ENCODE results near the gene GRID2.

The GRID2 gene

GRCh38 chr4:93187892-93188291 lies 884.1 kb downstream of the GRID2 start:
- no peak overlapping the region for H3K9ac ChIP-seq (ENCODE audit: low read length)
- no peaks in the 10 kb centered on the region for H3K9me3 ChIP-seq (ENCODE audit: control insufficient read depth, low read length)
- DNase-seq (ENCODE audit: low read depth), result no peak
- no peak overlapping the region for H3K4me3 ChIP-seq (ENCODE audit: low read length)
- H3K4me1 ChIP-seq (ENCODE audit: control insufficient read depth, insufficient read depth, low read length), result no peaks in the 10 kb centered on the region
- no peaks in the 10 kb centered on the region for H3K27me3 ChIP-seq (replicated peaks; ENCODE audit: control insufficient read depth, insufficient read depth, low read length)
- no peaks in the 10 kb centered on the region for H3K36me3 ChIP-seq (ENCODE audit: control insufficient read depth, insufficient read depth, low read length, severe bottlenecking)

DNA sequence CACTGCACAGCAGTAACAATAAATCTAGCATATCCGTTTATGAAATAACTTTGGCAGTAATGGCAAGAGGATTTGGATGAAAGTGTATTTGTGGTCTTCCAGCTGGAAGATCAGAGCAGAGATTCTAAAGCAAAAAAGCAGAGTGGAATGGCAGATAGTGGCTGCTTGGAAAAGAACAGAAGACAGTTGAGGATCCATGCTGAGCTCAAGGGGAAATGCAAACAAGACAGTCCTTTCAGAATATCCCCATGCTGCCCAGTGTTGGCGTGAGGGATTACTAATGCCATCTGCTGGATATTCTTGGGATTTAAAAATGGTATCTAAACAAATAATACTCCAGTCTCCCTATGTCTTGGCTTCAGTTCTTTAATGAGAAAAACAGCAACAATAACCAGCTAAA lies 895.7 kb downstream of the GRID2 start:
- peaks cover 3% of the 10 kb centered on the region for H3K4me1 ChIP-seq (ENCODE audit: control insufficient read depth, insufficient read depth, low read length)
- DNase-seq (ENCODE audit: low read depth), result peak; percentile 75
- H3K9me3 ChIP-seq (ENCODE audit: control insufficient read depth, low read length), result no peaks in the 10 kb centered on the region
- H3K36me3 ChIP-seq (ENCODE audit: control insufficient read depth, insufficient read depth, low read length, severe bottlenecking), result no peaks in the 10 kb centered on the region
- peaks cover 4% of the 10 kb centered on the region for H3K27me3 ChIP-seq (replicated peaks; ENCODE audit: control insufficient read depth, insufficient read depth, low read length)
- no peak overlapping the region for H3K4me3 ChIP-seq (ENCODE audit: low read length)
- no peak overlapping the region for H3K9ac ChIP-seq (ENCODE audit: low read length)

DNA sequence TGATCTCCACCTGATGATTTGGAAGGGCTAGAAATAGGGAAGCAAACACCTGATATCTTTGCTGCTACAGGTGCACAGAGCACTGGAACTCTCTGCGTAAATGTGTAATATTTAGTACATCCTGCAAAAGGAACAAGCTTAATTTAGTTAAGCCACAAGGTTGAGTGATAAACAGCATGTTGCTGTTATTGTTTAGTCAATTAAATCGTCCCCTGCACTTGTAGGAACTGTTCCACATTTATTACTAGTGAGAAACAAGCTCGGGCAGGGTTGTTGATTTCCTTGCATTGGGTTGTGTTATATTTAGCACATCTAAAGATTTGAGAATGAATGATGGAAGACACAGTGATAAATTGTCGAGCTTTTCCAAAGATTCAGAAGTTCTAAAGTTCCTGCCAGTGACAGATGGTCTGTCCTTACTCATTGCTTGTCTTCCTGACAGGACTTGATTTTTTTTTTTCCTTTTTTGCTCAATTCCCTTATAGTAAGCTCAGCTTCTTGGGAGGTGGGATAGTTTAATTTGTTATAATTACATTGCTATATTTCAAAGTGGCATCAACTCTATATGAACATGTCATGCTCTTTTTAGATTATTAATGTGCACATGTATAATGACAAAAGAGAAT lies 897.8 kb downstream of the GRID2 start:
- Histone ChIP-seq H3K4me3 (ENCODE audit: low read length) (no peak overlapping the region), H3K36me3 (ENCODE audit: control insufficient read depth, insufficient read depth, low read length, severe bottlenecking) (no peaks in the 10 kb centered on the region), H3K9me3 (ENCODE audit: control insufficient read depth, low read length) (no peaks in the 10 kb centered on the region), H3K9ac (ENCODE audit: low read length) (no peak overlapping the region), H3K27me3 (replicated peaks; ENCODE audit: control insufficient read depth, insufficient read depth, low read length) (peaks cover 4% of the 10 kb centered on the region), H3K4me1 (ENCODE audit: control insufficient read depth, insufficient read depth, low read length) (peaks cover 3% of the 10 kb centered on the region)
- DNase-seq (ENCODE audit: low read depth), result no peak

- DNase-seq (ENCODE audit: low read depth), result no peak
- H3K9ac ChIP-seq (ENCODE audit: low read length), result no peak overlapping the region
- peaks cover 3% of the 10 kb centered on the region for H3K4me1 ChIP-seq (ENCODE audit: control insufficient read depth, insufficient read depth, low read length)
These were observed 899.9 kb downstream of the GRID2 start for GRCh38 chr4:93203708-93204107.

DNA sequence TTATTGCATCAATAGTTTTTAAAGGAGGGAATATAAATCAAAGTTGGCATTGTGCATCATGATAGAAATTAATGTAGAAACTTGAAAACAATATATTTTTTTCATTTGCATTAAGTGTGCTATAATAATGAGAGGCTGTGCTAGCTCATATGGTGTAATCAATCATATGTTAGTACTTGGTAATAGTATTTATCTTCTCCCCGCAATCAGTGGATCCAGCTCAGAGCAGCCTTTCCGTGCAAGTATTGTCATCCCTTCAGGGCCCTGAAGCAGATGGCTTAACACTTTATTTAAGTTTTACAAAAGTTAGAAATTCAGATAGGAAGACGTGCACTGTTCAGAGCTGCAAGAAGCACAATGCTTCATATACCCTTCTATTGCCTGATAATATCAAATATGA lies 908.5 kb downstream of the GRID2 start:
- H3K9me3 ChIP-seq (ENCODE audit: control insufficient read depth, low read length), result no peaks in the 10 kb centered on the region

More at GRCh38 chr4:93203708-93204107, 899.9 kb downstream of the GRID2 start:
- Histone ChIP-seq H3K36me3 (ENCODE audit: control insufficient read depth, insufficient read depth, low read length, severe bottlenecking) (no peaks in the 10 kb centered on the region), H3K4me3 (ENCODE audit: low read length) (no peak overlapping the region), H3K9me3 (ENCODE audit: control insufficient read depth, low read length) (no peaks in the 10 kb centered on the region), H3K27me3 (replicated peaks; ENCODE audit: control insufficient read depth, insufficient read depth, low read length) (peaks cover 4% of the 10 kb centered on the region)

GRCh38 chr4:93216646-93217045 lies 912.9 kb downstream of the GRID2 start:
- no peak for DNase-seq (ENCODE audit: low read depth)
- Histone ChIP-seq H3K4me3 (ENCODE audit: low read length) (no peak overlapping the region), H3K4me1 (ENCODE audit: control insufficient read depth, insufficient read depth, low read length) (no peaks in the 10 kb centered on the region), H3K27me3 (replicated peaks; ENCODE audit: control insufficient read depth, insufficient read depth, low read length) (no peaks in the 10 kb centered on the region), H3K9ac (ENCODE audit: low read length) (no peak overlapping the region), H3K36me3 (ENCODE audit: control insufficient read depth, insufficient read depth, low read length, severe bottlenecking) (no peaks in the 10 kb centered on the region), H3K9me3 (ENCODE audit: control insufficient read depth, low read length) (no peaks in the 10 kb centered on the region)

More for the DNA sequence above, 908.5 kb downstream of the GRID2 start:
- no peak for DNase-seq (ENCODE audit: low read depth)
- no peaks in the 10 kb centered on the region for H3K27me3 ChIP-seq (replicated peaks; ENCODE audit: control insufficient read depth, insufficient read depth, low read length)
- H3K4me3 ChIP-seq (ENCODE audit: low read length), result no peak overlapping the region
- H3K4me1 ChIP-seq (ENCODE audit: control insufficient read depth, insufficient read depth, low read length), result no peaks in the 10 kb centered on the region
- H3K9ac ChIP-seq (ENCODE audit: low read length), result no peak overlapping the region
- no peaks in the 10 kb centered on the region for H3K36me3 ChIP-seq (ENCODE audit: control insufficient read depth, insufficient read depth, low read length, severe bottlenecking)

GRCh38 chr4:93217431-93217830 lies 913.7 kb downstream of the GRID2 start:
- H3K9me3 ChIP-seq (ENCODE audit: control insufficient read depth, low read length), result no peaks in the 10 kb centered on the region
- H3K4me1 ChIP-seq (ENCODE audit: control insufficient read depth, insufficient read depth, low read length), result no peaks in the 10 kb centered on the region
- H3K9ac ChIP-seq (ENCODE audit: low read length), result no peak overlapping the region
- no peak overlapping the region for H3K4me3 ChIP-seq (ENCODE audit: low read length)
- H3K27me3 ChIP-seq (replicated peaks; ENCODE audit: control insufficient read depth, insufficient read depth, low read length), result no peaks in the 10 kb centered on the region
- H3K36me3 ChIP-seq (ENCODE audit: control insufficient read depth, insufficient read depth, low read length, severe bottlenecking), result no peaks in the 10 kb centered on the region
- no peak for DNase-seq (ENCODE audit: low read depth)

DNA sequence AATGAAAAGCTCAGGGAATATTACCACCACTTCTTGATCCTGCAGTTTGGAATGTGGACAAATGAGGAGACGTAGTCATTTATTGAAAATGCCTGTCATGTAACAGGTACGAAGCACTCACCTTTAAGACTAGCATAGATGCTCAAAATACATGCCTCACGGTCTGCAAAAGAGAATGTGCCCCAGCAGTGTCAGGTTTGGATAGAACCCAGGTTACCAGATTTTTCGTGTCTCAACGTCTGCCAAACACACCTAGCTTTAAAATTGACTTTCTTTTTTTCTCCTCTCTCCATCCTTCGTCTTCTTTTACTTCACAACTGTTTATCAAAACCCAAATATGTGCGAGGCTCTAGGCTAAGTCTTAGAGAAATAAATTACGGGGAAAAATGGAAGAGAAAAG lies 918.0 kb downstream of the GRID2 start:
- Histone ChIP-seq H3K9me3 (ENCODE audit: control insufficient read depth, low read length) (no peaks in the 10 kb centered on the region), H3K27me3 (replicated peaks; ENCODE audit: control insufficient read depth, insufficient read depth, low read length) (no peaks in the 10 kb centered on the region), H3K4me1 (ENCODE audit: control insufficient read depth, insufficient read depth, low read length) (no peaks in the 10 kb centered on the region), H3K4me3 (ENCODE audit: low read length) (no peak overlapping the region), H3K36me3 (ENCODE audit: control insufficient read depth, insufficient read depth, low read length, severe bottlenecking) (no peaks in the 10 kb centered on the region), H3K9ac (ENCODE audit: low read length) (no peak overlapping the region)
- DNase-seq (ENCODE audit: low read depth), result no peak

GRCh38 chr4:93228021-93228420 lies 924.3 kb downstream of the GRID2 start:
- no peak overlapping the region for H3K4me3 ChIP-seq (ENCODE audit: low read length)
- no peaks in the 10 kb centered on the region for H3K36me3 ChIP-seq (ENCODE audit: control insufficient read depth, insufficient read depth, low read length, severe bottlenecking)
- no peaks in the 10 kb centered on the region for H3K4me1 ChIP-seq (ENCODE audit: control insufficient read depth, insufficient read depth, low read length)
- H3K9me3 ChIP-seq (ENCODE audit: control insufficient read depth, low read length), result no peaks in the 10 kb centered on the region
- H3K9ac ChIP-seq (ENCODE audit: low read length), result no peak overlapping the region
- no peaks in the 10 kb centered on the region for H3K27me3 ChIP-seq (replicated peaks; ENCODE audit: control insufficient read depth, insufficient read depth, low read length)
- no peak for DNase-seq (ENCODE audit: low read depth)

DNA sequence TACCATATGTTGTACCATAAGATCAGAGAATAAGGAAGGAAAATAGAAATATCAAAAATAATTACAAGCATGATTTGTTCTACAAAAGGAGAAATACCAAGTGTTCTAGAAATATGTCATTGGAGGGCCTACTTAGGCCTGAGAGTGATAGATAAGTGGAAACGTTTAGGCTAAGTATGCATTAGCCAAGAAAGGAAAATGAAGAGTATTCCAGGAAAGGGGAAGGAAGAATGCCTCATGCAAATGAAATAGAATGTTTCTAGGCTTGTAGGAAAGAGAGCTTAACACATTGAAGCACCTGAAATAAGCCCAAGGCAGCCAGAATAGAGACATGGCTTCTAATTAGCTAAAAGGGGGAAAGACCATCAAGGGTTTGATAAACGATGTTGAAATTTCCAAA lies 929.1 kb downstream of the GRID2 start:
- H3K9me3 ChIP-seq (ENCODE audit: control insufficient read depth, low read length), result no peaks in the 10 kb centered on the region
- DNase-seq (ENCODE audit: low read depth), result no peak
- H3K4me3 ChIP-seq (ENCODE audit: low read length), result no peak overlapping the region
- no peak overlapping the region for H3K9ac ChIP-seq (ENCODE audit: low read length)
- no peaks in the 10 kb centered on the region for H3K36me3 ChIP-seq (ENCODE audit: control insufficient read depth, insufficient read depth, low read length, severe bottlenecking)
- no peaks in the 10 kb centered on the region for H3K27me3 ChIP-seq (replicated peaks; ENCODE audit: control insufficient read depth, insufficient read depth, low read length)
- no peaks in the 10 kb centered on the region for H3K4me1 ChIP-seq (ENCODE audit: control insufficient read depth, insufficient read depth, low read length)

DNA sequence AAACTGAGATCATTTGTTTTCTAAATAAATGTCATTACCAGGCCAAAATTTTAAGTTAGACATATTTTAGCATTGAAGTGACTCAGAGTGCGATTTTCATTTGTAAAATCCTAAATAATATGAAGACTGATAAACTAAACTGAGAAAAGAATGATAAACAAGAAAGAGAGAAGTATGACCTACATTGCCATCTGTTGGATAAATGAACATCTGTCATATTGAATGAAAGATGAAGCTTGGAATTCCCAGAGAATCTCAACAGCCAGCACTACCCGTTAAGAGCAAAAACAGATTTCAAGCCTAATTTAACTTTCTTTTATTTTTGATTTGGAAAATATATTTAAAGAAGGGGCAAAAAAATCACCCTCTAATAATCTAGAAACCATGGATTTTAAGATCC lies 933.8 kb downstream of the GRID2 start:
- no peaks in the 10 kb centered on the region for H3K27me3 ChIP-seq (replicated peaks; ENCODE audit: control insufficient read depth, insufficient read depth, low read length)
- H3K9me3 ChIP-seq (ENCODE audit: control insufficient read depth, low read length), result no peaks in the 10 kb centered on the region
- no peak overlapping the region for H3K4me3 ChIP-seq (ENCODE audit: low read length)
- peaks cover 9% of the 10 kb centered on the region for H3K4me1 ChIP-seq (ENCODE audit: control insufficient read depth, insufficient read depth, low read length)
- no peak for DNase-seq (ENCODE audit: low read depth)
- H3K36me3 ChIP-seq (ENCODE audit: control insufficient read depth, insufficient read depth, low read length, severe bottlenecking), result no peaks in the 10 kb centered on the region
- no peak overlapping the region for H3K9ac ChIP-seq (ENCODE audit: low read length)

DNA sequence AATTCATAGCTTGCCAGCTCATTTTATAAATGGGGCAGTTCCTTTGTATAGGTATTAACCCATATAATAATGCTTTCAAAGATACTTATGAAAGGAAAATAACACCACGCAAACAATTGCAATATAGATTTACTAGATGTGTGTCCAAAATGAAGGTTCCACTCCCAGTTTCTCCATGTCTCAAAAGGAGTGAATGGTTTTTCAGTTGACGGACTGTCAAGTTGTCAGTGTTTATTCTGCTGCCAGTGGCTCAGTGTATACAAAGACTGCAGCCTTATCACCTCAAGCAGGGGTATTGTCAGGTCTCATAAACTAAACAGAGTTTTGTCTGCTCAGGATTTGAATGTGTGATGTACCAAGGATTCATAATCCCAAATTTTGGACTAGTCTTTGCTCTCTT lies 939.5 kb downstream of the GRID2 start:
- Histone ChIP-seq H3K4me3 (ENCODE audit: low read length) (no peak overlapping the region), H3K4me1 (ENCODE audit: control insufficient read depth, insufficient read depth, low read length) (peaks cover 10% of the 10 kb centered on the region), H3K9me3 (ENCODE audit: control insufficient read depth, low read length) (no peaks in the 10 kb centered on the region), H3K36me3 (ENCODE audit: control insufficient read depth, insufficient read depth, low read length, severe bottlenecking) (no peaks in the 10 kb centered on the region), H3K27me3 (replicated peaks; ENCODE audit: control insufficient read depth, insufficient read depth, low read length) (no peaks in the 10 kb centered on the region), H3K9ac (ENCODE audit: low read length) (no peak overlapping the region)
- no peak for DNase-seq (ENCODE audit: low read depth)

Measured in adipocyte (in vitro differentiated cells).